Osteoblast (primary cell): Measurements from ENCODE around the gene TNFSF10. TPM values are rescaled to one million over a fixed set of nuclear protein-coding genes. Genes with fewer than 3 reads are reported as not detected.
A peak's percentile ranks its signal among the peaks of the same experiment; 100 is the strongest.
"Not testable (repeated sequence)": the region's sequence is repeated elsewhere in the genome, so short reads cannot be mapped to it uniquely, and the experiment has no call there.

Experiments used
- DNase-seq: peaks from one replicate; pipeline ENCODE4 v3.0.0; 2011; ENCODE audit warnings: low spot score, mixed read lengths; ENCODE audit not compliant: insufficient read length; ENCODE audit errors: missing footprints
- H2AFZ ChIP-seq: 2 replicates; pipeline ENCODE4 v1.6.0; 2011; ENCODE audit warnings: mild to moderate bottlenecking, low read length
- H3K27ac ChIP-seq: 2 replicates; pipeline ENCODE4 v1.5.1; 2011; ENCODE audit warnings: mild to moderate bottlenecking, low read depth, low read length, moderate library complexity
- H3K27me3 ChIP-seq: 2 replicates; pipeline ENCODE4 v1.6.0; 2012; ENCODE audit warnings: mild to moderate bottlenecking, control low read depth, inconsistent platforms, low read length, moderate library complexity; ENCODE audit not compliant: insufficient read depth
- H3K36me3 ChIP-seq: 2 replicates; pipeline ENCODE4 v1.5.1; 2011; ENCODE audit warnings: mild to moderate bottlenecking, low read length, control low read depth, moderate library complexity; ENCODE audit not compliant: insufficient read depth
- H3K4me1 ChIP-seq: 2 replicates; pipeline ENCODE4 v1.5.1; 2011; ENCODE audit warnings: mild to moderate bottlenecking, low read length, control low read depth, moderate library complexity; ENCODE audit not compliant: insufficient read depth
- H3K4me2 ChIP-seq: 2 replicates; pipeline ENCODE4 v1.6.0; 2011; ENCODE audit warnings: mild to moderate bottlenecking, low read length; ENCODE audit not compliant: insufficient read depth
- H3K4me3 ChIP-seq: fragments of 200-600 bp; sonication (generic); 3 replicates; pipeline ENCODE4 v1.5.1; 2012; ENCODE audit warnings: mild to moderate bottlenecking, low read length, inconsistent platforms; ENCODE audit not compliant: insufficient read depth
- H3K79me2 ChIP-seq: 2 replicates; pipeline ENCODE4 v1.6.0; 2012; ENCODE audit warnings: mild to moderate bottlenecking, low read length, control low read depth, inconsistent platforms; ENCODE audit not compliant: insufficient read depth
- H3K9me3 ChIP-seq: 2 replicates; pipeline ENCODE4 v1.5.1; 2011; ENCODE audit warnings: low read depth, low read length, control low read depth
- H4K20me1 ChIP-seq: 2 replicates; pipeline ENCODE4 v1.6.0; 2012; ENCODE audit warnings: mild to moderate bottlenecking, low read length, control low read depth; ENCODE audit not compliant: insufficient read depth
- total RNA-seq: library from RNA; depleted of rRNA; stranded (reverse); fragments of >200 nt; gene quantifications from 2 replicates; pipeline ENCODE4 v1.2.3, GENCODE V29; 2012
- TF ChIP-seq, protein P1 (sequence below): IDR thresholded peaks from 2 replicates; pipeline ENCODE4 v1.5.1; 2011; ENCODE audit warnings: mild to moderate bottlenecking, low read depth, low read length, moderate library complexity; ENCODE audit errors: extremely low read depth

Gene TNFSF10
- total RNA-seq = 3.5 and 4.0 TPM in 2 replicates

DNA sequence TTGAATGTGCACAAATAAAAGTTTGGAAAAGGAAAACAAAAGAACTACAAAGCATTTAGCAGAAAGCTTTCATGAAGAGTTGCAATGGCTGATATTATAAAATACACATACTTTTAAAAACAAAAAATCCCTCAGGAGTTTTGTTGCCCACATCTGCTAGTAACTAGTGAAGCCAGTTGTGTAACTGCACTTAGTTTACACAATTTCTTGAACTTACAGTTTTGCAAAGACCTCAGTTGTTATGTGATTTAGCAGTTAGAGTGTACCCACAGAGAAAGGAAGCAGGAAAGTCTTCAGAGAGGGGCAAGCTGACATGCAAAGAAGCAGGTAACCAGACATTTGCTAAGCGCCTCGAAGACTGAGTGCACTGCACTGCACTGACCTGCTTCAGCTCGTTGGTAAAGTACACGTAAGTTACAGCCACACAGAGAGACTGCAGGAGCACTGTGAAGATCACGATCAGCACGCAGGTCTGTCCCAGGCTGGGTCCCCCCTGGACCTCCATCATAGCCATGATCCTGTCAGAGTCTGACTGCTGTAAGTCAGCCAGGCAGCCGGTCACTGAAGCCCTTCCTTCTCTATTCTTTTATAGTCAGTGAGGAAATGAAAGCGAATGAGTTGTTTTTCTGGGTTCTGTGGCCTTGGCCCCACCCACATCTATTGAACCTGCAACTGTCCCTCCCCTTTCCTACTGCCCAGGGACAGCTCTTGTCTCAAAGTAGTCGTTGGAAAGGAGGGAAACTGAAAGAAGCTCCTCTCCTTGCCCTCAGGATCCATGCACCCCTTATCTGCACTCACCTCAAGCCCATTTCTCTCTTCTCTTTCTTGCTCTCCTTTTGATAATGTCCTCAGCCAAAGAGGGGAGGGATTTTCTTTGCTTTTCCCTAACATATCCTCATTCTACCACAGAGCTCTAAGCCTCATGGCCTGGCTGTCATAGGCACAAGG, at the start of gene TNFSF10:
Gene TNFSF10 (minus strand): TSS at position 560 of the 948 bp plus-strand sequence. CDS start 46 bp downstream, at position 514.
- peaks cover 11% of the 10 kb centered on the region for H3K4me1 ChIP-seq
- H2AFZ ChIP-seq = peak within 1 kb of the TSS; percentile 93
- no peaks in the 10 kb centered on the region for H3K79me2 ChIP-seq
- no peaks in the 10 kb centered on the region for H3K27me3 ChIP-seq
- DNase-seq = no peak
- no peaks in the 10 kb centered on the region for H3K9me3 ChIP-seq
- peak within 1 kb of the TSS; percentile 65 for H3K4me3 ChIP-seq
- H3K4me2 ChIP-seq = peak within 1 kb of the TSS; percentile 83
- TF ChIP-seq, protein P1, sequence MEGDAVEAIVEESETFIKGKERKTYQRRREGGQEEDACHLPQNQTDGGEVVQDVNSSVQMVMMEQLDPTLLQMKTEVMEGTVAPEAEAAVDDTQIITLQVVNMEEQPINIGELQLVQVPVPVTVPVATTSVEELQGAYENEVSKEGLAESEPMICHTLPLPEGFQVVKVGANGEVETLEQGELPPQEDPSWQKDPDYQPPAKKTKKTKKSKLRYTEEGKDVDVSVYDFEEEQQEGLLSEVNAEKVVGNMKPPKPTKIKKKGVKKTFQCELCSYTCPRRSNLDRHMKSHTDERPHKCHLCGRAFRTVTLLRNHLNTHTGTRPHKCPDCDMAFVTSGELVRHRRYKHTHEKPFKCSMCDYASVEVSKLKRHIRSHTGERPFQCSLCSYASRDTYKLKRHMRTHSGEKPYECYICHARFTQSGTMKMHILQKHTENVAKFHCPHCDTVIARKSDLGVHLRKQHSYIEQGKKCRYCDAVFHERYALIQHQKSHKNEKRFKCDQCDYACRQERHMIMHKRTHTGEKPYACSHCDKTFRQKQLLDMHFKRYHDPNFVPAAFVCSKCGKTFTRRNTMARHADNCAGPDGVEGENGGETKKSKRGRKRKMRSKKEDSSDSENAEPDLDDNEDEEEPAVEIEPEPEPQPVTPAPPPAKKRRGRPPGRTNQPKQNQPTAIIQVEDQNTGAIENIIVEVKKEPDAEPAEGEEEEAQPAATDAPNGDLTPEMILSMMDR = no peak
- no peaks in the 10 kb centered on the region for H4K20me1 ChIP-seq
- no peak within 1 kb of the TSS for H3K27ac ChIP-seq
- H3K36me3 ChIP-seq = no peaks in the 10 kb centered on the region

DNA sequence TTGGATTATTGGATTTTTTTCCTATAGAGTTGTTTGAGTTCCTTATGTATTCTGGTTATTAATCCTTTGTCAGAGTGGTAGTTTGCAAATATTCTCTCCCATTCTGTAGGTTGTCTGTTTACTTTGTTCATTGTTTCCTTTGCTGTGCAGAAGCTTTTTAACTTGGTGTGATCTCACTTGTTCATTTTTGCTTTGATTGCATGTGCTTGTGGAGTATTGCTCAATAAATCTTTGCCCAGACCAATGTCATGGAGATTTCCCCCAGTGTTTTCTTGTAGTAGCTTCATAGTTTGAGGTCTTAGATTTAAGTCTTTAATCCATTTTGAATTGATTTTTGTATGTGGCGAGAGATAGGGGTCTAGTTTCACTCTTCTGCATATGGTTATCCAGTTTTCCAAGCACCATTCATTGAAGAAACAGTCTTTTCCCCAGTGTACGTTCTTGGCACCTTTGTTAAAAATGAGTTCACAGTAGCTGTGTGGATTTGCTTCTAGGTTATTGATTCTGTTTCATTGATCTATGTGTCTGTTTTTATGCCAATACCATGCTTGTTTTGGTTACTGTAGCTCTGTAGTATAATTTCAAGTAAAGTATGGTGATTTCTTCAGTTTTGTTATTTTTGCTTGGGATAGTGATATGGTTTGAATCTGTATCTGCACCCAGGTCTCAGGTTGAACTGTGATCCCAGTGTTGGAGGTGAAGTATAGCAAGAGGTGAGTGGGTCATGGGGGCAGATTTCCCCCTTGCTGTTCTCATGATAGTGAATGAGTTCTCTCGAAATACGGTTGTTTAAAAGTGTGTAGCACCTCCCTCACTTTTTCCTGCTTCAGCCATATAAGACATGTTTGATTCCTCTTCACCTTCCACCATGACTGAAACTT, 46.1 kb upstream of the TNFSF10 start:
- Histone ChIP-seq H3K4me2 (no peak overlapping the region), H3K27ac (no peak overlapping the region), H4K20me1 (no peaks in the 10 kb centered on the region), H2AFZ (no peak overlapping the region), H3K27me3 (peaks cover 6% of the 10 kb centered on the region), H3K9me3 (no peaks in the 10 kb centered on the region), H3K4me1 (no peaks in the 10 kb centered on the region), H3K79me2 (no peaks in the 10 kb centered on the region), H3K36me3 (no peaks in the 10 kb centered on the region), H3K4me3 (no peak overlapping the region)
- TF ChIP-seq, protein P1 = no peak
- no peak for DNase-seq

DNA sequence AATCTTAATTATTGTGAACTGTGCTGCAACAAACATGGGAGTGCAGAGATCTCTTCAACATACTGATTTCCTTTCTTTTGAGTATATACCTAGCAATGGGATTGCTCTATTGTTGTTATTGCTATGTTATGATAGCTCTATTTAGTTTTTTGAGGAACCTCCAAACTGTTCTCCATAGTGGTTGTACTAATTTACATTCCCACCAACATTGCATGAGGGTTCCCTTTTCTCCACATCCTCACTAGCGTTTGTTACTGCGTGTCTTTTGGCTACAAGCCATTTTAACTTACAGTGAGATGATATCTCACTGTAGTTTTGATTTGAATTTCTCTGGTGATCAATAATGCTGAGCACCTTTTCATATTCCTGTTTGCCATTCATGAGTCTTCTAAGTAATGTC, 45.5 kb upstream of the TNFSF10 start:
- H3K36me3 ChIP-seq = no peaks in the 10 kb centered on the region
- H3K27ac ChIP-seq = no peak overlapping the region
- TF ChIP-seq, protein P1 = no peak
- no peaks in the 10 kb centered on the region for H3K4me1 ChIP-seq
- H3K9me3 ChIP-seq = no peaks in the 10 kb centered on the region
- no peaks in the 10 kb centered on the region for H4K20me1 ChIP-seq
- H2AFZ ChIP-seq = no peak overlapping the region
- no peak overlapping the region for H3K4me3 ChIP-seq
- H3K4me2 ChIP-seq = no peak overlapping the region
- no peaks in the 10 kb centered on the region for H3K79me2 ChIP-seq
- DNase-seq = no peak
- H3K27me3 ChIP-seq = peaks cover 6% of the 10 kb centered on the region

DNA sequence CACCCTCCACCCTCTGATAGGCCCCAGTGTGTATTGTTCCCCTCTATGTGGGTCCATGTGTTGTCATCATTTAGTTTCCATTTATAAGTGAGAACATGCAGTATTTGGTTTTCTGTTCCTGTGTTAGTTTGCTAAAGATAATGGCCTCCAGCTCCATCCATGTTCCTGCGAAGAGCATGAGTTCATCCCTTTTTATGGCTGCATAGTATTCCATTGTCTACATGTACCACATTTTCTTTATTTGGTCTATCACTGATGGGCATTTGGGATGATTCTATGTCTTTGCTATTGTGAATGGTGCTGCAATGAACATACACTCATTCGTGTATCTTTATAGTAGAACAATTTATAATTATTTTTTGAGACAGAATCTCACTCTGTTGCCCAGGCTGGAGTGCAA, 43.6 kb upstream of the TNFSF10 start:
- not testable (repeated sequence) for H3K4me2 ChIP-seq, H3K79me2 ChIP-seq, H3K27me3 ChIP-seq, H3K4me3 ChIP-seq, DNase-seq, H3K36me3 ChIP-seq, H4K20me1 ChIP-seq, H2AFZ ChIP-seq, H3K9me3 ChIP-seq, H3K27ac ChIP-seq
- peaks cover 13% of the 10 kb centered on the region for H3K4me1 ChIP-seq
